ENCODE results near the gene SLC8A2.

DNA sequence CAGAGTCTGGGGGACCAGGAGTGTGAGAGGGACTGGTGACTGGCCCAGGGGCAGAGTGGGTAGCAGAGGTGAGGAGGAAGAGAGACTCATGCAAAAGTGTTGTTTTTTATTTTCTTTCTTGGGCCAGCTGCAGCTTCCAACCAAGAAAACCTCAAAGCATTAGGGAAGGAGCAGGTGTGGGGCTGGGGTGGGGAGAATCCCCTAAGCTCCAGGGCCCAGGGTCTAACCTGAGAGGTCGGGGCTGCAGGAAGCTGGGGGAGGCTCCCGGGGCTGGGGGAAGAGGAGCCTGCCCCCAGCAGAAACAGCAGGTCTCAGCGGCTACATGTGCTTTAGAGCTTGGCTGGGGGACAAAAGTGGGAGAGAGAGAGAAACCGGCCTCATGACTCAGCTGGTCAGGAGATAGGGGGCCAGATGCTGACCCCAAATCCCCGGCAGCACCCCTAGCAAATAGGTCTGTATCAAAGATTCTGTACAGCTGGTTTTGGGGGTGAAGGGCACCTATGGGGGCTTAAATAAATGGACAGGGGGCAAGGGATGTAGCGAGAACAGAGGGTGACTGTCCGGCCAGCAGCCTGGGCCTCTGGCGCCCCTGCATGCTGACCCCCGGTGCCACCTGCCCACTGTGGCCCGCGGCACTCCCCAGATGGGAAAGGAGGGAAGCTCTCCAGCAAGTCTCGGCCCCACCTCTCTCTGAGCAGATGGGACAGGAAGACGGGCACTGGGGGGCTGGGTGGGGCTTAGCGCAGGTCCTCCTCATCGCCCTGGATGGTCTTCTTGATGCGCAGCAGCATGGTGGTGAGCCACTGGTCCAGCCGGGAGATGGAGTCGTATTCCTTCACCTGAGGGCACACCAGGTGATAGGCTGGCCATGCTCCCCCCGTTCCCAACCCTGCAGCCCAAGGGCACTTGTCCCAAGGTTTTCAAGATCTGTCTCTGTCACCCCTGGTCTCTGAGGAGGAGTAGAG is 16.1 kb upstream of the SLC8A2 start:
- TF ChIP-seq, protein P1, sequence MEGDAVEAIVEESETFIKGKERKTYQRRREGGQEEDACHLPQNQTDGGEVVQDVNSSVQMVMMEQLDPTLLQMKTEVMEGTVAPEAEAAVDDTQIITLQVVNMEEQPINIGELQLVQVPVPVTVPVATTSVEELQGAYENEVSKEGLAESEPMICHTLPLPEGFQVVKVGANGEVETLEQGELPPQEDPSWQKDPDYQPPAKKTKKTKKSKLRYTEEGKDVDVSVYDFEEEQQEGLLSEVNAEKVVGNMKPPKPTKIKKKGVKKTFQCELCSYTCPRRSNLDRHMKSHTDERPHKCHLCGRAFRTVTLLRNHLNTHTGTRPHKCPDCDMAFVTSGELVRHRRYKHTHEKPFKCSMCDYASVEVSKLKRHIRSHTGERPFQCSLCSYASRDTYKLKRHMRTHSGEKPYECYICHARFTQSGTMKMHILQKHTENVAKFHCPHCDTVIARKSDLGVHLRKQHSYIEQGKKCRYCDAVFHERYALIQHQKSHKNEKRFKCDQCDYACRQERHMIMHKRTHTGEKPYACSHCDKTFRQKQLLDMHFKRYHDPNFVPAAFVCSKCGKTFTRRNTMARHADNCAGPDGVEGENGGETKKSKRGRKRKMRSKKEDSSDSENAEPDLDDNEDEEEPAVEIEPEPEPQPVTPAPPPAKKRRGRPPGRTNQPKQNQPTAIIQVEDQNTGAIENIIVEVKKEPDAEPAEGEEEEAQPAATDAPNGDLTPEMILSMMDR (conservative IDR thresholded peaks at IDR 0.05; ENCODE audit: low read length), result no peak
- TF ChIP-seq EZH2phosphoT487 (IDR thresholded peaks at IDR 0.05; ENCODE audit: borderline replicate concordance, low read depth, low read length), result no peak

Data from OCI-LY7 (cell line).